H9 (cell line): ENCODE results near the gene FPR1. TPM values are rescaled to one million over a fixed set of nuclear protein-coding genes. Genes with fewer than 3 reads are reported as not detected.

ENCODE experiments used
- DNase-seq: peaks from one replicate; pipeline ENCODE4 v3.0.0-alpha.2; 2017
- H2AFZ ChIP-seq: one replicate; pipeline ENCODE4 v1.6.1; 2013; ENCODE audit warnings: mild to moderate bottlenecking, low read length, control low read depth, moderate library complexity
- H2AK5ac ChIP-seq: 2 replicates; pipeline ENCODE4 v1.6.1; 2013; ENCODE audit warnings: low read length, control low read depth, mixed read lengths; ENCODE audit not compliant: insufficient read length
- H2BK120ac ChIP-seq: one replicate; pipeline ENCODE4 v1.6.1; 2013; ENCODE audit warnings: low read depth, mild to moderate bottlenecking, low read length, control low read depth, inconsistent platforms; ENCODE audit not compliant: poor library complexity, severe bottlenecking
- H2BK12ac ChIP-seq: 2 replicates; pipeline ENCODE4 v1.6.1; 2013; ENCODE audit warnings: low read length, control low read depth, mixed read lengths, low read depth; ENCODE audit not compliant: insufficient read length
- H2BK15ac ChIP-seq: 2 replicates; pipeline ENCODE4 v1.6.1; 2013; ENCODE audit warnings: low read depth, low read length, control low read depth
- H2BK20ac ChIP-seq: one replicate; pipeline ENCODE4 v1.6.1; 2013; ENCODE audit warnings: low read depth, mild to moderate bottlenecking, low read length, control low read depth, inconsistent platforms; ENCODE audit not compliant: poor library complexity, severe bottlenecking
- H2BK5ac ChIP-seq: 2 replicates; pipeline ENCODE4 v1.6.1; 2013; ENCODE audit warnings: low read length, control low read depth, mixed read lengths; ENCODE audit not compliant: insufficient read length
- H3K14ac ChIP-seq: 2 replicates; pipeline ENCODE4 v1.6.1; 2013; ENCODE audit warnings: low read length, control low read depth; ENCODE audit not compliant: insufficient read depth
- H3K18ac ChIP-seq: 2 replicates; pipeline ENCODE4 v1.6.1; 2013; ENCODE audit warnings: low read depth, mild to moderate bottlenecking, mixed read lengths, low read length, control low read depth; ENCODE audit not compliant: insufficient read length
- H3K23ac ChIP-seq: 2 replicates; pipeline ENCODE4 v1.6.1; 2013; ENCODE audit warnings: low read length, control low read depth, mixed read lengths, low read depth; ENCODE audit not compliant: insufficient read length
- H3K23me2 ChIP-seq: 2 replicates; pipeline ENCODE4 v1.6.1; 2013; ENCODE audit warnings: low read depth, mild to moderate bottlenecking, mixed read lengths, low read length, control low read depth; ENCODE audit not compliant: insufficient read length, poor library complexity, severe bottlenecking
- H3K27ac ChIP-seq: 2 replicates; pipeline ENCODE4 v1.5.1; 2013; ENCODE audit warnings: low read length, control low read depth, mixed read lengths, low read depth; ENCODE audit not compliant: insufficient read length
- H3K27me3 ChIP-seq: 2 replicates; pipeline ENCODE4 v1.6.1; 2013; ENCODE audit warnings: low read length, control low read depth, inconsistent platforms; ENCODE audit not compliant: insufficient read depth
- H3K4ac ChIP-seq: 2 replicates; pipeline ENCODE4 v1.6.1; 2013; ENCODE audit warnings: low read depth, mild to moderate bottlenecking, control low read depth, inconsistent platforms, low read length, moderate library complexity
- H3K4me1 ChIP-seq: 2 replicates; pipeline ENCODE4 v1.6.1; 2013; ENCODE audit warnings: low read length, control low read depth, inconsistent platforms; ENCODE audit not compliant: insufficient read depth
- H3K4me2 ChIP-seq: 2 replicates; pipeline ENCODE4 v1.6.1; 2013; ENCODE audit warnings: low read length, control low read depth, mixed read lengths; ENCODE audit not compliant: insufficient read length, insufficient read depth
- H3K56ac ChIP-seq: 2 replicates; pipeline ENCODE4 v1.6.1; 2013; ENCODE audit warnings: low read depth, mild to moderate bottlenecking, mixed read lengths, low read length, control low read depth; ENCODE audit not compliant: insufficient read length
- H3K79me1 ChIP-seq: 2 replicates; pipeline ENCODE4 v1.6.1; 2013; ENCODE audit warnings: low read depth, mild to moderate bottlenecking, moderate library complexity, low read length, control low read depth, inconsistent platforms; ENCODE audit not compliant: insufficient read depth, poor library complexity, severe bottlenecking
- H3K79me2 ChIP-seq: 2 replicates; pipeline ENCODE4 v1.6.1; 2013; ENCODE audit warnings: low read length, control low read depth, inconsistent platforms; ENCODE audit not compliant: insufficient read depth
- H3K9ac ChIP-seq: 2 replicates; pipeline ENCODE4 v1.6.1; 2013; ENCODE audit warnings: low read length, control low read depth, mixed read lengths; ENCODE audit not compliant: insufficient read length; ENCODE audit errors: extremely low read depth
- H3K9me3 ChIP-seq: one replicate; pipeline ENCODE4 v1.6.1; 2013; ENCODE audit warnings: low read depth, low read length, inconsistent platforms; ENCODE audit not compliant: control insufficient read depth
- H3T11ph ChIP-seq: one replicate; pipeline ENCODE4 v1.6.1; 2013; ENCODE audit warnings: mild to moderate bottlenecking, low read length, control low read depth, inconsistent platforms
- H4K20me1 ChIP-seq: one replicate; pipeline ENCODE4 v1.6.1; 2013; ENCODE audit not compliant: control insufficient read depth, insufficient read length, insufficient read depth
- H4K5ac ChIP-seq: 2 replicates; pipeline ENCODE4 v1.6.1; 2013; ENCODE audit warnings: low read depth, mild to moderate bottlenecking, mixed read lengths, low read length, control low read depth; ENCODE audit not compliant: insufficient read length
- H4K8ac ChIP-seq: replicated peaks from 2 replicates; pipeline ENCODE4 v1.6.1; 2013; ENCODE audit warnings: low read length, control low read depth, mixed read lengths, low read depth; ENCODE audit not compliant: insufficient read length
- H4K91ac ChIP-seq: 2 replicates; pipeline ENCODE4 v1.6.1; 2013; ENCODE audit warnings: low read depth, mild to moderate bottlenecking, moderate library complexity, mixed read lengths, low read length, control low read depth; ENCODE audit not compliant: insufficient read length
- H3K27ac Mint-ChIP-seq, 3 experiments: 2 replicates in 2 of 3; 3 replicates in 1 of 3; pipeline ENCODE4 v1.8.0; 2020 to 2021; ENCODE audit warnings: mixed read lengths in 3 of 3, mild to moderate bottlenecking in 1 of 3, moderate library complexity in 1 of 3
- H3K27me3 Mint-ChIP-seq: 2 replicates; pipeline ENCODE4 v1.8.0; 2021; ENCODE audit warnings: low read depth, mild to moderate bottlenecking, moderate library complexity, mixed read lengths
- H3K36me3 Mint-ChIP-seq, 3 experiments: 2 replicates in 2 of 3; 3 replicates in 1 of 3; pipeline ENCODE4 v1.8.0; 2020 to 2021; ENCODE audit warnings: low read depth in 3 of 3, mixed read lengths in 3 of 3; ENCODE audit not compliant: insufficient read depth in 1 of 3
- H3K4me1 Mint-ChIP-seq, 2 experiments: 2 replicates each; pipeline ENCODE4 v1.8.0; 2020; ENCODE audit warnings: mixed read lengths in 2 of 2
- H3K4me3 Mint-ChIP-seq, 2 experiments: 2 replicates in 1 of 2; 3 replicates in 1 of 2; pipeline ENCODE4 v1.8.0; 2020 to 2021; ENCODE audit warnings: mild to moderate bottlenecking in 2 of 2, mixed read lengths in 2 of 2, moderate library complexity in 1 of 2
- H3K9me3 Mint-ChIP-seq, 2 experiments: 2 replicates in 1 of 2; 3 replicates in 1 of 2; pipeline ENCODE4 v1.8.0; 2020; ENCODE audit warnings: mild to moderate bottlenecking in 2 of 2, mixed read lengths in 2 of 2, moderate library complexity in 1 of 2
- CTCF ChIP-seq: fragments of 200-600 bp; sonication (generic); conservative IDR thresholded peaks from 3 replicates; pipeline ENCODE4 v1.8.0; 2021; ENCODE audit warnings: antibody characterized with exemption, mild to moderate bottlenecking
- WGBS: extraction: QIAGEN DNeasy Blood & Tissue Kit; methylation state at CpG from one replicate; pipeline ENCODE4 v1.1.7; 2013; ENCODE audit warnings: missing lambda C conversion rate, low lambda C conversion rate, mixed read lengths; ENCODE audit not compliant: insufficient read length; ENCODE audit errors: extremely low coverage; 5-methylcytosine and 5-hydroxymethylcytosine counted together
- total RNA-seq: library from RNA; stranded (reverse); gene quantifications from 2 replicates; pipeline ENCODE4 v1.2.1, GENCODE V29; 2021

The FPR1 gene
- total RNA-seq, 1 experiment from 2014 or later = not detected

- Histone ChIP-seq H2BK120ac (no peak overlapping the region), H4K5ac (no peak overlapping the region), H3K4me2 (no peak overlapping the region), H3K79me1 (no peaks in the 10 kb centered on the region), H3K27me3 (no peaks in the 10 kb centered on the region), H3K4me1 (no peaks in the 10 kb centered on the region), H3K9ac (no peak overlapping the region), H2AFZ (no peak overlapping the region), H4K91ac (no peak overlapping the region), H3K9me3 (no peaks in the 10 kb centered on the region), H2BK20ac (no peak overlapping the region), H3K79me2 (no peaks in the 10 kb centered on the region), H3K27ac (no peak overlapping the region), H3K23ac (no peak overlapping the region), H2AK5ac (no peak overlapping the region), H3K23me2 (no peaks in the 10 kb centered on the region), H2BK5ac (no peak overlapping the region), H4K20me1 (no peaks in the 10 kb centered on the region), H4K8ac (no peak overlapping the region), H3K56ac (no peak overlapping the region), H3T11ph (no peak overlapping the region), H2BK12ac (no peak overlapping the region), H2BK15ac (no peak overlapping the region), H3K4ac (no peak overlapping the region), H3K14ac (no peak overlapping the region), H3K18ac (no peak overlapping the region)
- peaks cover 32 to 71% of the 10 kb centered on the region in 2 experiments for H3K9me3 Mint-ChIP-seq
- no peak overlapping the region for H3K4me3 Mint-ChIP-seq
- WGBS = no CpG with 5 or more reads among the region's 6 CpGs
- no peaks in the 10 kb centered on the region for H3K36me3 Mint-ChIP-seq
- peaks cover 17% of the 10 kb centered on the region for H3K27me3 Mint-ChIP-seq
- H3K4me1 Mint-ChIP-seq = no peaks in the 10 kb centered on the region
- no peak overlapping the region for H3K27ac Mint-ChIP-seq
- no peak for TF ChIP-seq CTCF
- DNase-seq = no peak
These were observed 2.4 kb upstream of the FPR1 start for GRCh38 chr19:51754109-51754508.
